Measurements from ENCODE around the gene TCTA.
A peak's percentile ranks its signal among the peaks of the same experiment; 100 is the strongest.

TCTA gene

GRCh38 chr3:49411968-49412631 is at the start of gene TCTA, which contains the start of gene RHOA:
Gene TCTA, plus strand, starts transcription at chr3:49412423. Its CDS starts 4 bp downstream, at chr3:49412427.
Gene RHOA, minus strand, starts transcription at chr3:49411976. Its CDS starts 36,387 bp downstream, at chr3:49375589.
- Histone ChIP-seq H3K4me2 (peak within 1 kb of the TSS; percentile 91 to 100 (median 98)), H3K27ac (peak within 1 kb of the TSS; percentile 98 to 100 (median 99)), H4K20me1 (peaks cover 42 to 54% (median 46%) of the 10 kb centered on the region in 11 experiments), H3K27me3 (no peaks in the 10 kb centered on the region), H3K9me3 (replicated peaks in 1 of 11) (no peaks in the 10 kb centered on the region), H3K36me3 (peaks cover 3 to 35% (median 11%) of the 10 kb centered on the region in 11 experiments; a peak in 17 of 22 replicates), H3K4me1 (peaks cover 74 to 79% (median 77%) of the 10 kb centered on the region in 10 experiments), H3K4me3 (peak within 1 kb of the TSS; percentile 94 to 100 (median 98)), H3K9ac (peak within 1 kb of the TSS; percentile 99 to 100 (median 100))
- no peak for TF ChIP-seq Cebpa-rat (IDR thresholded peaks at IDR 0.05)

GRCh38 chr3:49362561-49362960 is 49.7 kb upstream of the TCTA start:
- no peak for TF ChIP-seq Cebpa-rat (IDR thresholded peaks at IDR 0.05)
- Histone ChIP-seq H3K9me3 (replicated peaks in 1 of 11) (no peaks in the 10 kb centered on the region), H3K9ac (peak overlapping the region in 2 of 11 experiments; percentile 31 to 48; a peak in 2 of 22 replicates), H3K27ac (peak overlapping the region in 5 of 11 experiments; percentile 1 to 45 (median 16); a peak in 5 of 22 replicates), H3K4me3 (no peak overlapping the region), H3K4me2 (peak overlapping the region in 2 of 11 experiments; percentile 23; a peak in 3 of 22 replicates), H3K4me1 (peaks cover 21 to 58% (median 38%) of the 10 kb centered on the region in 10 experiments), H3K36me3 (peaks cover 90 to 93% (median 91%) of the 10 kb centered on the region in 11 experiments), H4K20me1 (peaks cover 51 to 69% (median 59%) of the 10 kb centered on the region in 11 experiments; a peak in 20 of 22 replicates), H3K27me3 (no peaks in the 10 kb centered on the region)

GRCh38 chr3:49370585-49371290 is 41.5 kb upstream of the TCTA start:
- H3K9me3 ChIP-seq (replicated peaks in 1 of 11): no peaks in the 10 kb centered on the region
- peaks cover 98 to 100% (median 100%) of the 10 kb centered on the region in 11 experiments for H4K20me1 ChIP-seq
- H3K36me3 ChIP-seq: peaks cover 95 to 100% (median 100%) of the 10 kb centered on the region in 11 experiments
- H3K27ac ChIP-seq: no peak overlapping the region; a peak in 1 of 22 replicates
- H3K9ac ChIP-seq: no peak overlapping the region; a peak in 1 of 22 replicates
- H3K4me3 ChIP-seq: no peak overlapping the region
- H3K4me1 ChIP-seq: peaks cover 0 to 45% (median 22%) of the 10 kb centered on the region in 10 experiments; a peak in 16 of 20 replicates
- H3K27me3 ChIP-seq: no peaks in the 10 kb centered on the region
- H3K4me2 ChIP-seq: no peak overlapping the region
- no peak for TF ChIP-seq Cebpa-rat (IDR thresholded peaks at IDR 0.05)

DNA sequence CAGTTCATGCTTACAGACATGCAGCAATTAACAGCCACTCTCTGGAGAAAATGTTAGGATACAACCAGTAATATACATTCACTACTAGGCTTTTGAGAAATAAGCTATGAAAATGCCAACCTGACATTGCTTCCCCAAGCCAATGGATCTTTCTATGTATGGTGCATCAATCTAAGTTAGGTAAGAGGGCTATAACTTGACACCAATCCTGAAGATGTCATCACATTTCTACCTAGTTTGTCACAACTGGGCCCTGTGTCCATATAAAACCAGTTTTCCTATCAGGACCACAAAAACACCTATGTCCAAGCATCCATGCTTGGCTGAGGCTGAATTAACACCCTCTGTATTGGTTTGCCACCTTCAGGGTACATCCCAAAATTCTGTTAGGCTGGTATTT is 40.3 kb upstream of the TCTA start:
- Histone ChIP-seq H3K36me3 (peaks cover 86 to 100% (median 95%) of the 10 kb centered on the region in 11 experiments), H3K27ac (no peak overlapping the region), H3K4me1 (peaks cover 6 to 57% (median 30%) of the 10 kb centered on the region in 10 experiments), H3K4me3 (no peak overlapping the region), H4K20me1 (peaks cover 99 to 100% (median 100%) of the 10 kb centered on the region in 11 experiments), H3K27me3 (no peaks in the 10 kb centered on the region), H3K9ac (no peak overlapping the region), H3K9me3 (replicated peaks in 1 of 11) (peaks cover 0 to 4% (median 0%) of the 10 kb centered on the region in 11 experiments; a peak in 4 of 22 replicates), H3K4me2 (no peak overlapping the region)
- no peak for TF ChIP-seq Cebpa-rat (IDR thresholded peaks at IDR 0.05)

DNA sequence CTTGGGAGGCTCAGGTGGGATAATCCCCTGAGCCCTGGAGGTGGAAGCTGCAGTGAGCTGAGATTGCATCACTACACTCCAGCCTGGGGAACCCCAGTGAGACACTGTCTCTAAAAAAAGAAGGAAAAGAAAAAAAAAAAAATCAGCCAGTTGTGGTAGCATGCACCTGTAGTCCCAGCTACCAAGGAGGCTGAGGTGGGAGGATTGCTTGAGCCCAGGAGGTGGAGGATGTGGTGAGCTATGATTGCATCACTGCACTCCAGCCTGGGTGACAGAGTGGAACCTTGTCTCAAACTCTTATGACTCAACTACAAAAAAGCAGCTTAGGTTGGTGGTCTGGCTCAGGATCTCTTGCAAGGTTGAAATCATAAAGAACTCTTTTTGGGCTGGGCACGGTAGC is 34.7 kb upstream of the TCTA start:
- H3K27ac ChIP-seq: peak overlapping the region in 10 of 11 experiments; percentile 17 to 85 (median 49); a peak in 17 of 22 replicates
- H3K36me3 ChIP-seq: peaks cover 40 to 96% (median 87%) of the 10 kb centered on the region in 11 experiments
- H3K4me3 ChIP-seq: peak overlapping the region in 2 of 10 experiments; percentile 12 to 30; a peak in 3 of 20 replicates
- peaks cover 15 to 49% (median 34%) of the 10 kb centered on the region in 11 experiments; a peak in 21 of 22 replicates for H3K9me3 ChIP-seq (replicated peaks in 1 of 11)
- H3K27me3 ChIP-seq: no peaks in the 10 kb centered on the region
- peak overlapping the region; percentile 34 to 73 (median 62); a peak in 21 of 22 replicates for H3K4me2 ChIP-seq
- H3K9ac ChIP-seq: peak overlapping the region in 5 of 11 experiments; percentile 32 to 68 (median 41); a peak in 8 of 22 replicates
- peaks cover 23 to 95% (median 66%) of the 10 kb centered on the region in 10 experiments for H3K4me1 ChIP-seq
- peak in 9 of 11 experiments; percentile 45 to 92 (median 79); a peak in 13 of 22 replicates for TF ChIP-seq Cebpa-rat (IDR thresholded peaks at IDR 0.05)
- H4K20me1 ChIP-seq: peaks cover 99 to 100% (median 100%) of the 10 kb centered on the region in 11 experiments

DNA sequence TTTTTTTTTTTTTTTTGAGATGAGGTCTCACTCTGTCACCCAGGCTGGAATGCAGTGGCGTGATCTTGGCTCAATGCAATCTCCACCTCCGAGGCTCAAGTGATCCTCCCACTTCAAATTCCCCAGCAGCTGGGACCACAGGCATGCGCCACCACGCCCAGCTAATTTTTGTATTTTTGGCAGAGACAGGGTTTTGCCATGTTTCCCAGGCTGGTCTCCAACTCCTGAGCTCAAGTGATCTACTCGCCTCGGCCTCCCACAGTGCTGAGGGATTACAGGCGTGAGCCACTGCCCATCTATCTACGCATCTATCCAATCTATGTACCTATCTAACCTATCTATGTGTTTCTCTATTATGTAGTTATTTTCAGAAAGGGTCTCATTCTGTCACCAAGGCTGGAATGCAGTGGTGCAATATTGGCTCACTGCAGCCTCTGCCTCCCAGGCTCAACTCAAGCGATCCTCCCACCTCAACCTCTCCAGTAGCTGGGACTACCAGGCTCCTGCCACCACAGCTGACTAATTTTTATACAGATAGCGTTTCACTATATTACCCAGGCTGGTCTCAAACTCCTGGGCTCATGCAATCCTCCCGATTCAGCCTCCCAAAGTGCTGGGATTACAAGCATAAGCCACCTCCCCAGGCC is 33.9 kb upstream of the TCTA start:
- H3K27me3 ChIP-seq: no peaks in the 10 kb centered on the region
- peaks cover 15 to 54% (median 34%) of the 10 kb centered on the region in 11 experiments; a peak in 21 of 22 replicates for H3K9me3 ChIP-seq (replicated peaks in 1 of 11)
- peaks cover 23 to 94% (median 64%) of the 10 kb centered on the region in 10 experiments for H3K4me1 ChIP-seq
- peak overlapping the region in 10 of 11 experiments; percentile 3 to 73 (median 64); a peak in 16 of 22 replicates for H3K4me2 ChIP-seq
- H3K36me3 ChIP-seq: peaks cover 37 to 96% (median 86%) of the 10 kb centered on the region in 11 experiments
- peak overlapping the region in 8 of 11 experiments; percentile 26 to 85 (median 60); a peak in 12 of 22 replicates for H3K27ac ChIP-seq
- H3K9ac ChIP-seq: peak overlapping the region in 1 of 11 experiments; percentile 29; a peak in 3 of 22 replicates
- H3K4me3 ChIP-seq: peak overlapping the region in 3 of 10 experiments; percentile 4 to 17 (median 6); a peak in 2 of 20 replicates
- H4K20me1 ChIP-seq: peaks cover 99 to 100% (median 100%) of the 10 kb centered on the region in 11 experiments
- TF ChIP-seq Cebpa-rat (IDR thresholded peaks at IDR 0.05): no peak

GRCh38 chr3:49383387-49383786 is 28.8 kb upstream of the TCTA start:
- no peak overlapping the region for H3K4me3 ChIP-seq
- H3K27ac ChIP-seq: no peak overlapping the region
- peaks cover 96 to 100% (median 100%) of the 10 kb centered on the region in 11 experiments for H4K20me1 ChIP-seq
- H3K4me1 ChIP-seq: peaks cover 34 to 95% (median 60%) of the 10 kb centered on the region in 10 experiments
- peaks cover 4 to 35% (median 24%) of the 10 kb centered on the region in 11 experiments; a peak in 21 of 22 replicates for H3K9me3 ChIP-seq (replicated peaks in 1 of 11)
- no peak for TF ChIP-seq Cebpa-rat (IDR thresholded peaks at IDR 0.05)
- no peaks in the 10 kb centered on the region for H3K27me3 ChIP-seq
- peaks cover 20 to 86% (median 69%) of the 10 kb centered on the region in 11 experiments for H3K36me3 ChIP-seq
- H3K4me2 ChIP-seq: peak overlapping the region in 1 of 11 experiments; percentile 83; a peak in 1 of 22 replicates
- H3K9ac ChIP-seq: 0 out of 22 replicates have a peak overlapping the region, but pooled peaks of 1 of the 11 experiments have one; percentile 5
